ENCODE measurements around the gene FAM53B.

The FAM53B gene

DNA sequence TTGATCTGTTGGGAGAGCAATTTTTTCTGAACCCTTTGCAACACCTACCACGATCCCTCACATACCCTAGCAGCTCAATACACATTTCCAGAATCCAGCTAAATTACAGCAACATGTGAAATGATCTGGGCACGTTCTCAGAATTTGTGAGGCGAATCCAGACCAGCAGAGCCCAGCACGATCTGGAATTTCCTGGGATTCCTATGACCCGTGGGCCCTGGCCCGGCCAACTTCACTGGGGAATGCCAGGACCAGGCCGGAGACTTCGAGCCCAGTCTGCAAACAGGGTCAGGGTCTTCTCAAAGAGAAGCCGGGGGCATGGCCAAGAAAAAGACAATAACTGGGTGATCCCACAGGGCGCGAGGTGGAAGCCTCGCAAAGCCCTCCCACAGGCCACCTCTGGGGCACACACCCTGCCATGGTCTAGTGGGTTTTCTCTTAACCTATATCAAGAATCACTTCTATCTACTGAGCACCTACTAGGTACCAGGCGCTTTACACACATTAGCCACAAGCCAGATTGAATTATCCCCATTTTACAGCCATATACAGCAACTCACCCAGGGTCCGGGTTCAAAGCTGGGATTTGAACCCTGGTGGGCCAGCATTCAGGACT, 33.8 kb downstream of the FAM53B start:
- no peak for TF ChIP-seq CTCF (IDR thresholded peaks at IDR 0.05; ENCODE audit: low read depth, low read length)
- DNase-seq (ENCODE audit: extremely low read depth, low read depth): no peak

DNA sequence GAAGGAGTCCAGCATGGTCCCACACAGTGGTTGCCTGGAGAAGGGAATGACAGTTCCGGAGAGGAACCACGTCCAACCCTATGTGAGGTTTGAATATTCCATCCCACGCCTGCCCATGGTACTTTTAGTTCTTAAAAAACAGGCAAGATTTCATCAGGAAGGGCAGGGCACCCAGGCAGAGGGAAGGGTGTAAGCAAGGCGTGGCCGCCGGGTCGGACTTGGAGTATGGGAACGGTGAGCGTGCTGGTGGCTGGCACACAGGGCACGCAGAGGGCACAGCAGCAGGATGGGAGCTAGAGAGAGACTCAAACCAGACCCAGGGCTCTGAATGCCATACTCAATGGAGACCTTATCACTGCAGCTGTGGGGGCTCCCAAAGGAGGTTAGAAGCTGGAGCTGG, 34.3 kb downstream of the FAM53B start:
- TF ChIP-seq CTCF (IDR thresholded peaks at IDR 0.05; ENCODE audit: low read depth, low read length): no peak
- no peak for DNase-seq (ENCODE audit: extremely low read depth, low read depth)

- no peak for DNase-seq (ENCODE audit: extremely low read depth, low read depth)
- no peak for TF ChIP-seq CTCF (IDR thresholded peaks at IDR 0.05; ENCODE audit: low read depth, low read length)
These were observed 35.2 kb downstream of the FAM53B start for GRCh38 chr10:124708922-124709520.

- no peak for TF ChIP-seq CTCF (IDR thresholded peaks at IDR 0.05; ENCODE audit: low read depth, low read length)
- no peak for DNase-seq (ENCODE audit: extremely low read depth, low read depth)
These were observed 35.9 kb downstream of the FAM53B start for GRCh38 chr10:124708246-124708779.

- TF ChIP-seq CTCF (IDR thresholded peaks at IDR 0.05; ENCODE audit: low read depth, low read length): no peak
- DNase-seq (ENCODE audit: extremely low read depth, low read depth): no peak
These were observed 36.6 kb downstream of the FAM53B start for GRCh38 chr10:124707551-124707950.

- no peak for TF ChIP-seq CTCF (IDR thresholded peaks at IDR 0.05; ENCODE audit: low read depth, low read length)
- no peak for DNase-seq (ENCODE audit: extremely low read depth, low read depth)
These were observed 37.1 kb downstream of the FAM53B start for GRCh38 chr10:124707144-124707467.

DNA sequence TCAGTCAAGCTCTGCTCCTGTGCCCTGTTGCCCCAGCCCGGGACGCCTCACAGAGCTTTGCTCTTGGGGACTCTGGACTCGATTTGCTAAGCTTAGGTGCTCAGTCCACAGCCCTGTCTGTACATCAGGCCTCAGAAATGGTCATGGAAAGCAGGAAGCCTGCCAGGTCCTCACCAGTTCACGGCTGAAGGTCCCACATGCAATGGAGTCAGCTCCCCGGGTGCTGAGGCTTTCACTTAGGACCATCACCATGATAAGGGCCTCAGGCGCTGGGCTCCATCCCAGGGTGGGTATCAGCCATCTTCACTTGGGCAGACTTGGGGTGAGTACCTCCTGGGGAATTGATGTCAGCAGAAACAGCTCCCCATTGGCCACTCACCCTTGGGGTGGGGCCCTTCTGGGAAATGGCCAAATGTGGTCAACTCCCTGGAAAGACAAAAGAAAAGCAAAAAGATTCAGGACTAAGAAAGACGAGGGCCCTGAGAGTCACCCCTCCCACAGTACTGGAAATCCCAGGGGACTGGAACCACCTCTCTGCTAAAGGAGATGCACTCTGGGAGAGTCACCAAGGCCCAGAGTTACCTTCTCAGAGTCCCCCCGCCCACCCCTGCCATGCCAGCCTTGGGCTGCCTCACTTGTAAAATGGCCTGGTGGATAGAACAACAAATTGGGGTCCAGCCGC, 37.6 kb downstream of the FAM53B start:
- DNase-seq (ENCODE audit: extremely low read depth, low read depth): no peak
- no peak for TF ChIP-seq CTCF (IDR thresholded peaks at IDR 0.05; ENCODE audit: low read depth, low read length)

All from AG09319 (cell line).